ENCODE results near the gene ZNF652. TPM values are rescaled to one million over a fixed set of nuclear protein-coding genes. Genes with fewer than 3 reads are reported as not detected.
A peak's percentile ranks its signal among the peaks of the same experiment; 100 is the strongest.

The ZNF652 gene
- total RNA-seq, 2 experiments from 2014 or later = 33.7 to 34.9 TPM

- intact Hi-C loops (cut with DNase I, micrococcal nuclease) = no loop called here
- no peak overlapping the region for H3K27ac ChIP-seq (ENCODE audit: low read depth in 1 of 2, low read length in 2 of 2)
- ChIA-PET CTCF (interaction anchor here (1.0 kb wide), 1 partner anchor 15 kb away, joined by 6 read pairs; no protein-coding TSS in a partner anchor), POLR2A (no interaction called here)
- no peak for ATAC-seq (ENCODE audit: poor library complexity)
- peaks cover 55% of the 10 kb centered on the region for H3K4me1 Mint-ChIP-seq (ENCODE audit: low read depth)
- H3K9me3 Mint-ChIP-seq = no peaks in the 10 kb centered on the region
- no peaks in the 10 kb centered on the region for H3K9me3 ChIP-seq (ENCODE audit: control insufficient read depth in 1 of 2, insufficient read depth in 1 of 2, low read length in 2 of 2)
- H3K27me3 Mint-ChIP-seq = no peaks in the 10 kb centered on the region
- no peak overlapping the region for H3K4me3 ChIP-seq (ENCODE audit: low read length)
- no peak for TF ChIP-seq CTCF (IDR thresholded peaks at IDR 0.05)
- peaks cover 14% of the 10 kb centered on the region for H3K36me3 Mint-ChIP-seq (ENCODE audit: low read depth)
- DNase-seq = no peak
- no peaks in the 10 kb centered on the region for H3K27me3 ChIP-seq (ENCODE audit: control insufficient read depth in 1 of 2, insufficient read depth in 2 of 2, low read length in 2 of 2)
- H3K4me1 ChIP-seq (ENCODE audit: insufficient read depth, low read length) = peaks cover 28% of the 10 kb centered on the region
- peaks cover 3% of the 10 kb centered on the region for H3K36me3 ChIP-seq (ENCODE audit: insufficient read depth, low read length)
- H3K4me3 Mint-ChIP-seq = peak overlapping the region; percentile 34
- peak overlapping the region; percentile 47 for H3K27ac Mint-ChIP-seq
These were observed 8.4 kb downstream of the ZNF652 start for GRCh38 chr17:49353607-49354006.

- peaks cover 3% of the 10 kb centered on the region for H3K36me3 ChIP-seq (ENCODE audit: insufficient read depth, low read length)
- Mint-ChIP-seq H3K27me3 (no peaks in the 10 kb centered on the region), H3K4me3 (no peak overlapping the region), H3K9me3 (no peaks in the 10 kb centered on the region), H3K4me1 (ENCODE audit: low read depth) (peaks cover 55% of the 10 kb centered on the region), H3K27ac (peak overlapping the region; percentile 48), H3K36me3 (ENCODE audit: low read depth) (peaks cover 19% of the 10 kb centered on the region)
- H3K4me3 ChIP-seq (ENCODE audit: low read length) = no peak overlapping the region
- H3K9me3 ChIP-seq (ENCODE audit: control insufficient read depth in 1 of 2, insufficient read depth in 1 of 2, low read length in 2 of 2) = peaks cover 0 to 3% of the 10 kb centered on the region in 2 experiments
- no peak overlapping the region for H3K27ac ChIP-seq (ENCODE audit: low read depth in 1 of 2, low read length in 2 of 2)
- H3K4me1 ChIP-seq (ENCODE audit: insufficient read depth, low read length) = peaks cover 30% of the 10 kb centered on the region
- DNase-seq = no peak
- POLR2A ChIA-PET = no interaction called here
- H3K27me3 ChIP-seq (ENCODE audit: control insufficient read depth in 1 of 2, insufficient read depth in 2 of 2, low read length in 2 of 2) = no peaks in the 10 kb centered on the region
- intact Hi-C loops (cut with DNase I, micrococcal nuclease) = no loop called here
- no peak for TF ChIP-seq CTCF (IDR thresholded peaks at IDR 0.05)
- CTCF ChIA-PET = no interaction called here
- ATAC-seq (ENCODE audit: poor library complexity) = no peak
These were observed 9.4 kb downstream of the ZNF652 start for GRCh38 chr17:49352587-49353154.

GRCh38 chr17:49351572-49352140 lies 10.4 kb downstream of the ZNF652 start:
- no peak overlapping the region for H3K4me3 Mint-ChIP-seq
- H3K27ac Mint-ChIP-seq = peak overlapping the region; percentile 20
- H3K27ac ChIP-seq (ENCODE audit: low read depth in 1 of 2, low read length in 2 of 2) = no peak overlapping the region
- no peak overlapping the region for H3K4me3 ChIP-seq (ENCODE audit: low read length)
- POLR2A ChIA-PET = interaction anchor here (1.9 kb wide), 1 partner anchor 9 kb away, joined by 9 read pairs; no protein-coding TSS in a partner anchor
- H3K4me1 ChIP-seq (ENCODE audit: insufficient read depth, low read length) = peaks cover 33% of the 10 kb centered on the region
- H3K9me3 ChIP-seq (ENCODE audit: control insufficient read depth in 1 of 2, insufficient read depth in 1 of 2, low read length in 2 of 2) = peaks cover 0 to 3% of the 10 kb centered on the region in 2 experiments
- CTCF ChIA-PET = interaction anchor here (1.0 kb wide), 1 partner anchor 17 kb away, joined by 3 read pairs; no protein-coding TSS in a partner anchor
- peaks cover 3% of the 10 kb centered on the region for H3K36me3 ChIP-seq (ENCODE audit: insufficient read depth, low read length)
- no peaks in the 10 kb centered on the region for H3K27me3 ChIP-seq (ENCODE audit: control insufficient read depth in 1 of 2, insufficient read depth in 2 of 2, low read length in 2 of 2)
- no peak for DNase-seq
- peaks cover 19% of the 10 kb centered on the region for H3K36me3 Mint-ChIP-seq (ENCODE audit: low read depth)
- H3K27me3 Mint-ChIP-seq = no peaks in the 10 kb centered on the region
- no peak for TF ChIP-seq CTCF (IDR thresholded peaks at IDR 0.05)
- no peaks in the 10 kb centered on the region for H3K9me3 Mint-ChIP-seq
- peaks cover 59% of the 10 kb centered on the region for H3K4me1 Mint-ChIP-seq (ENCODE audit: low read depth)
- ATAC-seq (ENCODE audit: poor library complexity) = no peak
- intact Hi-C loops (cut with DNase I, micrococcal nuclease) = no loop called here
